NB4 (cell line): Measurements from ENCODE around the gene TESK2.

ENCODE experiments used
- CTCF ChIP-seq: IDR thresholded peaks from one replicate; pipeline ENCODE4 v1.5.1; 2012; ENCODE audit warnings: low read depth, low read length
- MAX ChIP-seq: IDR thresholded peaks from 2 replicates; pipeline ENCODE4 v1.6.1; 2011; ENCODE audit warnings: low read depth, low read length
- MYC ChIP-seq: IDR thresholded peaks from 2 replicates; pipeline ENCODE4 v1.6.1; 2011; ENCODE audit warnings: low read depth, low read length
- POLR2A ChIP-seq: IDR thresholded peaks from 2 replicates; pipeline ENCODE4 v1.6.1; 2011; ENCODE audit warnings: mild to moderate bottlenecking; ENCODE audit not compliant: insufficient read length; ENCODE audit errors: extremely low read depth

GRCh38 chr1:45326627-45327623, 164.0 kb downstream of the TESK2 start, which contains the start of gene HPDL:
- TF ChIP-seq CTCF: no peak
- peak; percentile 96 for TF ChIP-seq POLR2A
- TF ChIP-seq MYC: peak; percentile 99
- TF ChIP-seq MAX: peak; percentile 94
